NT2/D1 (cell line): ENCODE measurements around the gene GJB6.

ENCODE experiments used
- YY1 ChIP-seq: IDR thresholded peaks from 2 replicates; pipeline ENCODE4 v1.6.1; 2011; ENCODE audit not compliant: insufficient read length, insufficient read depth
- ZNF274 ChIP-seq: IDR thresholded peaks from 2 replicates; pipeline ENCODE4 v1.6.1; 2011; ENCODE audit warnings: mild to moderate bottlenecking, low read depth, low read length

DNA sequence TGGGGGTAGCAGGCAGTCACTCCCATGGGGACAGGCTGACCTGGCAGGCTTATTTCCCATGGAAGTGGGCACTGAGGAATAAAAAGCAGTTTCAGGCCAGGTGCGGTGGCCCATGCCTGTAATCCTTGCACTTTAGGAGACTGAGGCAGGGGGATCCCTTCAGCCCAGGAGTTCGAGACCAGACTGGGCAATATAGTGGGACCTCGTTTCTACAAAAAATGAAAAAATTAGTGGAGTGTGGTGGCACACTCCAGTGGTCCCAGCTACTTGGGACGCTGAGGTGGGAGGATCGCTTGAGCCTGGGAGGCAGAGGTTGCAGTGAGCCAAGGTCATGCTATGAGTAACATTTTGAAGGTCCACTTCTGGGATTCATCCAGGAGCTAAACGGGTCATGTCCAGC, 45.3 kb downstream of the GJB6 start:
- TF ChIP-seq YY1 = no peak
- no peak for TF ChIP-seq ZNF274
